GM19025 (cell line): ENCODE results near the gene DNAH2.
A peak's percentile ranks its signal among the peaks of the same experiment; 100 is the strongest.

Experiments used
- ATAC-seq: cut with Tn5 transposase; IDR thresholded peaks from one replicate; pipeline ENCODE4 v1.9.1; 2021; ENCODE audit warnings: mild to moderate bottlenecking, low read depth, moderate library complexity; ENCODE audit not compliant: unreplicated experiment

DNAH2 gene

GRCh38 chr17:7817643-7817964, 100.1 kb downstream of the DNAH2 start:
- no peak for ATAC-seq

- no peak for ATAC-seq
These were observed 100.5 kb downstream of the DNAH2 start for GRCh38 chr17:7818026-7818425.

GRCh38 chr17:7818746-7819645, 101.5 kb downstream of the DNAH2 start:
- ATAC-seq, result no peak

- ATAC-seq, result no peak
These were observed 102.7 kb downstream of the DNAH2 start for GRCh38 chr17:7820231-7820630.

- no peak for ATAC-seq
These were observed 104.6 kb downstream of the DNAH2 start for GRCh38 chr17:7822126-7822525.

GRCh38 chr17:7823581-7824001, 106.0 kb downstream of the DNAH2 start:
- no peak for ATAC-seq

GRCh38 chr17:7824021-7824924, 106.7 kb downstream of the DNAH2 start:
- no peak for ATAC-seq

GRCh38 chr17:7825206-7825990, 107.9 kb downstream of the DNAH2 start:
- no peak for ATAC-seq

- no peak for ATAC-seq
These were observed 113.1 kb downstream of the DNAH2 start for GRCh38 chr17:7830616-7831015.

GRCh38 chr17:7831233-7831632, 113.7 kb downstream of the DNAH2 start:
- no peak for ATAC-seq

- ATAC-seq, result no peak
These were observed 114.9 kb downstream of the DNAH2 start for GRCh38 chr17:7832431-7832830.

GRCh38 chr17:7833011-7833794, 115.7 kb downstream of the DNAH2 start:
- ATAC-seq, result no peak

- ATAC-seq, result no peak
These were observed 116.4 kb downstream of the DNAH2 start, which contains the start of gene KDM6B for GRCh38 chr17:7833795-7834541. TSS of gene KDM6B (plus strand) at chr17:7834217. CDS start at chr17:7845555, 11,338 bp downstream.

GRCh38 chr17:7834542-7834956, 117.0 kb downstream of the DNAH2 start:
- no peak for ATAC-seq

- ATAC-seq, result peak; percentile 55
These were observed 117.6 kb downstream of the DNAH2 start for GRCh38 chr17:7834957-7835813.

- ATAC-seq, result peak; percentile 39
These were observed 118.5 kb downstream of the DNAH2 start for GRCh38 chr17:7835814-7836595.
